Daoy (cell line): ENCODE data around the gene CMTM7. TPM values are rescaled to one million over a fixed set of nuclear protein-coding genes. Genes with fewer than 3 reads are reported as not detected.
A peak's percentile ranks its signal among the peaks of the same experiment; 100 is the strongest.

Source experiments
- DNase-seq: peaks from one replicate; pipeline ENCODE4 v3.0.0-alpha.2; 2015; ENCODE audit warnings: low read depth
- total RNA-seq: library from RNA; depleted of rRNA; stranded (reverse); fragments of >200 nt; shearing (Covaris generic); gene quantifications from 2 replicates; pipeline ENCODE4 v1.2.3, GENCODE V29; 2014; rRNA removed

CMTM7 gene
- total RNA-seq, 1 experiment from 2014 or later, result 12.4 TPM

GRCh38 chr3:32488474-32489008, 96.9 kb downstream of the CMTM7 start:
- no peak for DNase-seq

- no peak for DNase-seq
Observed at GRCh38 chr3:32492684-32493436, 101.2 kb downstream of the CMTM7 start.

- DNase-seq, result peak; percentile 27
Observed at GRCh38 chr3:32493437-32494414, 102.1 kb downstream of the CMTM7 start.

GRCh38 chr3:32495085-32495484, 103.4 kb downstream of the CMTM7 start:
- DNase-seq, result no peak

GRCh38 chr3:32495609-32496008, 104.0 kb downstream of the CMTM7 start:
- DNase-seq, result no peak

GRCh38 chr3:32498252-32498651, 106.6 kb downstream of the CMTM7 start:
- DNase-seq, result no peak

- DNase-seq, result no peak
Observed at GRCh38 chr3:32498992-32499391, 107.3 kb downstream of the CMTM7 start.

- no peak for DNase-seq
Observed at GRCh38 chr3:32499585-32499984, 107.9 kb downstream of the CMTM7 start.

- DNase-seq, result no peak
Observed at GRCh38 chr3:32500231-32500630, 108.6 kb downstream of the CMTM7 start.

- no peak for DNase-seq
Observed at GRCh38 chr3:32500880-32501782, 109.5 kb downstream of the CMTM7 start.

GRCh38 chr3:32501783-32502117, 110.1 kb downstream of the CMTM7 start:
- DNase-seq, result no peak

- peak; percentile 75 for DNase-seq
Observed at GRCh38 chr3:32502118-32502945, 110.7 kb downstream of the CMTM7 start, which contains the start of gene CMTM6. Gene CMTM6 (minus strand): TSS chr3:32502852. CDS start chr3:32502745, 107 bp downstream.

- no peak for DNase-seq
Observed at GRCh38 chr3:32502946-32503286, 111.3 kb downstream of the CMTM7 start.

Other genes starting within 250 kb of the CMTM7 start
- 1.1 and 3.7 TPM in 2 replicates for gene CMTM8, start 153.2 kb upstream of the CMTM7 start, total RNA-seq
- 63.9 and 75.6 TPM in 2 replicates for gene CMTM6, start 111.0 kb downstream of the CMTM7 start, total RNA-seq
- gene DYNC1LI1, start 179.0 kb downstream of the CMTM7 start, total RNA-seq, result 76.7 and 78.1 TPM in 2 replicates